Smooth muscle cell (in vitro differentiated cells): ENCODE measurements around the gene NFE2L2. TPM values are rescaled to one million over a fixed set of nuclear protein-coding genes. Genes with fewer than 3 reads are reported as not detected.
A peak's percentile ranks its signal among the peaks of the same experiment; 100 is the strongest.
"Not testable (repeated sequence)": the region's sequence is repeated elsewhere in the genome, so short reads cannot be mapped to it uniquely, and the experiment has no call there.

Source experiments
- DNase-seq: peaks from one replicate; lab custom pipeline; 2025; ENCODE audit not compliant: unreplicated experiment; lab: John Stamatoyannopoulos, UW
- H2AFZ ChIP-seq: fragments of 200-600 bp; sonication (generic); 2 replicates; pipeline ENCODE4 v1.6.0; 2016; ENCODE audit warnings: antibody characterized with exemption, low read depth, mild to moderate bottlenecking
- H3F3A ChIP-seq: fragments of 200-600 bp; sonication (generic); 2 replicates; pipeline ENCODE4 v1.6.0; 2017; ENCODE audit warnings: antibody characterized with exemption, low read depth
- H3K27ac ChIP-seq: fragments of 200-600 bp; sonication (generic); 2 replicates; pipeline ENCODE4 v1.5.1; 2016; ENCODE audit warnings: low read depth, mild to moderate bottlenecking
- H3K27me3 ChIP-seq: fragments of 200-600 bp; sonication (generic); 2 replicates; pipeline ENCODE4 v1.6.1; 2016; ENCODE audit warnings: low read depth, mild to moderate bottlenecking
- H3K36me3 ChIP-seq: fragments of 200-600 bp; sonication (generic); 2 replicates; pipeline ENCODE4 v1.5.1; 2016; ENCODE audit warnings: low read depth
- H3K4me1 ChIP-seq: fragments of 200-600 bp; sonication (generic); 2 replicates; pipeline ENCODE4 v1.5.1; 2016; ENCODE audit warnings: low read depth
- H3K4me2 ChIP-seq: fragments of 200-600 bp; sonication (generic); 2 replicates; pipeline ENCODE4 v1.6.0; 2016; ENCODE audit warnings: mild to moderate bottlenecking
- H3K4me3 ChIP-seq: fragments of 200-600 bp; sonication (generic); 2 replicates; pipeline ENCODE4 v1.5.1; 2016; ENCODE audit warnings: mild to moderate bottlenecking
- H3K79me2 ChIP-seq: fragments of 200-600 bp; sonication (generic); 2 replicates; pipeline ENCODE4 v1.6.0; 2016; ENCODE audit warnings: low read depth, mild to moderate bottlenecking
- H3K9ac ChIP-seq: fragments of 200-600 bp; sonication (generic); 2 replicates; pipeline ENCODE4 v1.6.0; 2016; ENCODE audit warnings: low read depth
- H3K9me3 ChIP-seq: fragments of 200-600 bp; sonication (generic); replicated peaks from 2 replicates; pipeline ENCODE4 v1.5.1; 2016; ENCODE audit warnings: low read depth
- H4K20me1 ChIP-seq: fragments of 200-600 bp; sonication (generic); 2 replicates; pipeline ENCODE4 v1.6.0; 2016; ENCODE audit warnings: low read depth
- CTCF ChIP-seq: fragments of 200-600 bp; sonication (generic); IDR thresholded peaks from 2 replicates; pipeline ENCODE4 v1.5.1; 2017; ENCODE audit warnings: borderline replicate concordance, mild to moderate bottlenecking, antibody characterized with exemption; ENCODE audit not compliant: insufficient read depth, poor library complexity, severe bottlenecking
- WGBS: methylation state at CpG from one replicate; pipeline ENCODE4 v1.1.7; 2016; ENCODE audit warnings: low lambda C conversion rate; 5-methylcytosine and 5-hydroxymethylcytosine counted together
- polyA plus RNA-seq: library from polyadenylated mRNA; unstranded; fragments of >200 nt; fragmentation: Nextera tagmentation; extraction: Ambion mirVana; gene quantifications from 2 replicates; pipeline ENCODE4 v1.2.1, GENCODE V29; 2016
- total RNA-seq: library from RNA; depleted of rRNA; stranded (reverse); fragments of >200 nt; gene quantifications from 2 replicates; pipeline ENCODE4 v1.2.3, GENCODE V29; 2014

Gene NFE2L2
- total and polyA plus RNA-seq, 2 experiments from 2014 or later, result 64.4 to 118 TPM

GRCh38 chr2:177221534-177221933 is 43.0 kb downstream of the NFE2L2 start:
- Histone ChIP-seq H3K9me3 (no peaks in the 10 kb centered on the region), H3K79me2 (peaks cover 52% of the 10 kb centered on the region), H2AFZ (no peak overlapping the region), H3K9ac (no peak overlapping the region), H3F3A (peaks cover 50% of the 10 kb centered on the region), H3K4me3 (no peak overlapping the region), H3K4me2 (no peak overlapping the region), H3K4me1 (no peaks in the 10 kb centered on the region), H3K27ac (peak overlapping the region; percentile 57), H3K36me3 (peaks cover 39% of the 10 kb centered on the region), H3K27me3 (no peaks in the 10 kb centered on the region), H4K20me1 (peaks cover 79% of the 10 kb centered on the region)
- DNase-seq, result no peak
- WGBS, result 97% methylated on average over 3 of the region's 3 CpGs
- no peak for TF ChIP-seq CTCF

- not testable (repeated sequence) for DNase-seq, H2AFZ ChIP-seq, H3K27ac ChIP-seq, H3K4me2 ChIP-seq, H3K4me3 ChIP-seq, H3K9ac ChIP-seq, H3K4me1 ChIP-seq, H3K9me3 ChIP-seq, H3K27me3 ChIP-seq
- peaks cover 90% of the 10 kb centered on the region for H4K20me1 ChIP-seq
- H3K79me2 ChIP-seq, result peaks cover 70% of the 10 kb centered on the region
- WGBS, result 98% methylated on average over 2 of the region's 2 CpGs
- H3F3A ChIP-seq, result peaks cover 42% of the 10 kb centered on the region
- peaks cover 43% of the 10 kb centered on the region for H3K36me3 ChIP-seq
These were observed 44.7 kb downstream of the NFE2L2 start for GRCh38 chr2:177219787-177220186.

GRCh38 chr2:177217247-177217843 is 47.2 kb downstream of the NFE2L2 start:
- no peak for DNase-seq
- Histone ChIP-seq H2AFZ (no peak overlapping the region), H3F3A (peaks cover 41% of the 10 kb centered on the region), H3K27me3 (no peaks in the 10 kb centered on the region), H3K4me1 (peaks cover 11% of the 10 kb centered on the region), H3K4me3 (no peak overlapping the region), H3K79me2 (peaks cover 84% of the 10 kb centered on the region), H3K4me2 (no peak overlapping the region), H4K20me1 (peaks cover 90% of the 10 kb centered on the region), H3K36me3 (peaks cover 41% of the 10 kb centered on the region), H3K9ac (no peak overlapping the region), H3K9me3 (no peaks in the 10 kb centered on the region), H3K27ac (peak overlapping the region; percentile 56)
- TF ChIP-seq CTCF, result no peak
- WGBS, result 96% methylated on average over 5 of the region's 5 CpGs

- Histone ChIP-seq H4K20me1 (peaks cover 49% of the 10 kb centered on the region), H3K4me3 (peak overlapping the region; percentile 87), H3K27ac (peak overlapping the region; percentile 98), H3K4me2 (peak overlapping the region; percentile 93), H3K79me2 (peaks cover 60% of the 10 kb centered on the region), H3K36me3 (peaks cover 18% of the 10 kb centered on the region), H3K27me3 (no peaks in the 10 kb centered on the region), H3F3A (peaks cover 21% of the 10 kb centered on the region), H3K9ac (peak overlapping the region; percentile 100), H3K9me3 (no peaks in the 10 kb centered on the region), H3K4me1 (peaks cover 22% of the 10 kb centered on the region), H2AFZ (no peak overlapping the region)
- DNase-seq, result peak; percentile 97
- TF ChIP-seq CTCF, result no peak
- WGBS, result under 1% methylated on average over 50 of the region's 74 CpGs
These were observed 51.4 kb downstream of the NFE2L2 start for GRCh38 chr2:177212891-177213856.
